NB4 (cell line): ENCODE results near the gene LYRM1.

Source experiments
- DNase-seq: peaks from one replicate; pipeline ENCODE4 v3.0.0; 2010; ENCODE audit warnings: low read depth
- H3K4me3 ChIP-seq: one replicate; pipeline ENCODE4 v1.5.1; 2011; ENCODE audit warnings: mild to moderate bottlenecking, low read depth, low read length, moderate library complexity
- MYC ChIP-seq: IDR thresholded peaks from 2 replicates; pipeline ENCODE4 v1.6.1; 2011; ENCODE audit warnings: low read depth, low read length
- POLR2A ChIP-seq: IDR thresholded peaks from 2 replicates; pipeline ENCODE4 v1.6.1; 2011; ENCODE audit warnings: mild to moderate bottlenecking; ENCODE audit not compliant: insufficient read length; ENCODE audit errors: extremely low read depth
- TF ChIP-seq, protein P1 (sequence below): IDR thresholded peaks from one replicate; pipeline ENCODE4 v1.5.1; 2012; ENCODE audit warnings: low read depth, low read length
- TF ChIP-seq, protein P2 (sequence below): IDR thresholded peaks from 2 replicates; pipeline ENCODE4 v1.6.1; 2011; ENCODE audit warnings: low read depth, low read length

LYRM1 gene

DNA sequence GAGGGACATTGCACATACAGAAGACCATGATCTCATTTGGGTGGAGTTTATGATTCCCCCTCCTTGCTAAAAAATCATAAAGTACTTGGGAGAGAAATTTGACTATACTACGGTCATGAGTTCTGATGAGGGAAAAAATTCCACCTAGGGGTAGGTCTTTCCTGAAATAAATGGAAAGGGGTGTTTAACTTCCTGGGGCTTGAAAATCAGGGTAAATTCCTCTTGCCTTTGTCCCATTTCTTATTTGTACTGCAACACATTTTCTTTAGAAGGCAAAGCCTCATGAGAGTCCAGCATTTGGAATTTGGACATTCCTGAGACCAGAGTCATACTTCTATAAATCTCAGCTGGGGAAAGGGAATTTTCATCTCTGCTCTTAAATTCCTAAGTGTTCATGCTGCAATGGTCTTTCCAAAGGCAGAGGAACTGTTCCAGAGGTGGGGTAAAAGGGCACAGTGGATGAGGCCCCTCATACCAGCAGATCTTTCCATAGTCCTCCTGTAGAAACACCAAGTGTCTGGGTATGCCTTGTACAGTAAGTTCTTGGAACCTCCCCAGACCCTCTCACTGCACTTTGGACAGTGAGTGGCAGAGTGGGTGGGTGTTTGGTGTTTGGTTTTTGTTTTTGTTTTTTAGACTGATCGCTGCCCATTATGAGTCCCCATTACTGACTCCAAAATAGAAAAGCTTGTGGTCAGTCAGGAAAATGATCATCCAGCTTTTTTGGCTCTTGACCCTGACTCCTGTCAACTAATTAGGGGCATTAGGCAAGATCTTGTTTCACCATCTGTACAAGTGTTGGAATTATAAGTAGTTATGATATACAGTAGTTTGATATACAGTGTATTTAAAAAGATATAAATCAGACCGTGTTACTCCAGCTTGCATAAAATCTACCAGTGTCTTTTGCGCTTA lies 6.0 kb downstream of the LYRM1 start:
- no peak for DNase-seq
- TF ChIP-seq POLR2A: no peak
- no peak for TF ChIP-seq MYC
- TF ChIP-seq, protein P1, sequence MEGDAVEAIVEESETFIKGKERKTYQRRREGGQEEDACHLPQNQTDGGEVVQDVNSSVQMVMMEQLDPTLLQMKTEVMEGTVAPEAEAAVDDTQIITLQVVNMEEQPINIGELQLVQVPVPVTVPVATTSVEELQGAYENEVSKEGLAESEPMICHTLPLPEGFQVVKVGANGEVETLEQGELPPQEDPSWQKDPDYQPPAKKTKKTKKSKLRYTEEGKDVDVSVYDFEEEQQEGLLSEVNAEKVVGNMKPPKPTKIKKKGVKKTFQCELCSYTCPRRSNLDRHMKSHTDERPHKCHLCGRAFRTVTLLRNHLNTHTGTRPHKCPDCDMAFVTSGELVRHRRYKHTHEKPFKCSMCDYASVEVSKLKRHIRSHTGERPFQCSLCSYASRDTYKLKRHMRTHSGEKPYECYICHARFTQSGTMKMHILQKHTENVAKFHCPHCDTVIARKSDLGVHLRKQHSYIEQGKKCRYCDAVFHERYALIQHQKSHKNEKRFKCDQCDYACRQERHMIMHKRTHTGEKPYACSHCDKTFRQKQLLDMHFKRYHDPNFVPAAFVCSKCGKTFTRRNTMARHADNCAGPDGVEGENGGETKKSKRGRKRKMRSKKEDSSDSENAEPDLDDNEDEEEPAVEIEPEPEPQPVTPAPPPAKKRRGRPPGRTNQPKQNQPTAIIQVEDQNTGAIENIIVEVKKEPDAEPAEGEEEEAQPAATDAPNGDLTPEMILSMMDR: no peak
- TF ChIP-seq, protein P2, sequence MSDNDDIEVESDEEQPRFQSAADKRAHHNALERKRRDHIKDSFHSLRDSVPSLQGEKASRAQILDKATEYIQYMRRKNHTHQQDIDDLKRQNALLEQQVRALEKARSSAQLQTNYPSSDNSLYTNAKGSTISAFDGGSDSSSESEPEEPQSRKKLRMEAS: no peak

DNA sequence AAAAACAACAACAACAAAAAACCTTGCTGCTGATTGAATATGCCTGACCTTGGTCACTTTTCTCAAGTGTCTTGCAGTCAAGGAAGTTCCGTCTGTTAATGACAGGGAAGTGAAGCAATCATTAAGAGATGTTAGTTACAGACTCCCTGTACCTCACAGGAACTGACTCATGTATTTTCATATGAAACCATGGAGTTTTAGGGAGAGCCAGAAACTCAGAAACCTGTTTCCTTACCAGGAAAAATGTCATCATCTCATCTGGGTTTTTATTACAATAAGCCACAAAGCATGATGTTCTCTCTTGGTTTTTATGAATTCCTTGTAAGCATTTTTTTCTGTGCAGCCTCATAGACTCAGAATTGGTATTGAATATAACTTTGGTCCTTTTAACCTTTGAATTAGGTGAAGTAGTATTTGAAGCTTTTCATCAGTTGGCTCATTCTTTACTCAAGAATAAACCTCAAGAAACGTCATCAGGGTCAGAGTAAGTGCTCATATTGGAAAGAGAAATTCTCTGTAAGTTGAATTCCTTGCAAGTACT lies 10.3 kb downstream of the LYRM1 start:
- H3K4me3 ChIP-seq: peak overlapping the region; percentile 7
- DNase-seq: peak; percentile 92
- TF ChIP-seq, protein P1: no peak
- TF ChIP-seq MYC (no peak), POLR2A (no peak)
- TF ChIP-seq, protein P2: no peak

More for the DNA sequence above, 6.0 kb downstream of the LYRM1 start:
- no peak overlapping the region for H3K4me3 ChIP-seq

DNA sequence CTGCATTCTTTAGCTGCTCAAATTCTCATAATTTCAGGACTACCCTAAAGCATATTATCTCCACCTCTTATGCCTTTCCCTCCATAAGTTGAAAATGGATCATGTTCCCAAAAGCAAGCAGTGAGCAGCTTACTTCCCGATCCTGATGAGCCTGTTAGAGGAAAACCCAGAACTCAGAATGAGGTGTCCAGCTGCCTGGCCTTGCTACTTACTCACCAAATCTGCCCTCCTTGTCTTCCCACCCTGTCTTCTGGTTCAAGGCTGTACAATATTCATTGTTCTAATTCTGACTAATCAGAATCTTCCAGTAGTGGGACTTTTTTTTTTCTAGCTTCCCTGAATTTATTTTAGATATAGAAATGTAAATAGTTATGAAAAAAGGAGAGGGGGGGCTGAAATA lies 10.8 kb downstream of the LYRM1 start:
- DNase-seq: no peak
- TF ChIP-seq, protein P1: no peak
- TF ChIP-seq POLR2A (no peak), MYC (no peak)
- TF ChIP-seq, protein P2: no peak
- H3K4me3 ChIP-seq: peak overlapping the region; percentile 7

DNA sequence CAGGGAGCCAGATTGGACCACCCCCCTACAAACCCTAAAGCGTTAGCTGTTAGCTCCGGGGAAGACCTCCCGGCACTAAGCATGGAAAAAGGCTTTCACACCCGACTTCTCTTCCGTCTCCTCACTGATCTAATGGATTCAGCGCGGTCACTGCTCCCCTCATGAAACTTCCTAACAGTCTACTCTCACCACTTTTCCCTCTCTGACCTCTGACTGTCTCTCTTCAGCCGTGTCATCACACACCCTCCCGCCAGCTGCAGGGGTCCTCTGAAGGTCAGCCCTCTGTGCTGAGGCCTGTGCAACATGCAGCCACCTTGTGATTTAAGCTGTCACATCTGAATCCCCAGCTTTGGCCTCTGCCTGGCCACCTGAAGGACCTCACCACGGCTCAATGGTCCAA lies 15.7 kb downstream of the LYRM1 start:
- no peak overlapping the region for H3K4me3 ChIP-seq
- DNase-seq: peak; percentile 36
- TF ChIP-seq, protein P2: no peak
- TF ChIP-seq, protein P1: no peak
- TF ChIP-seq POLR2A (no peak), MYC (no peak)

DNA sequence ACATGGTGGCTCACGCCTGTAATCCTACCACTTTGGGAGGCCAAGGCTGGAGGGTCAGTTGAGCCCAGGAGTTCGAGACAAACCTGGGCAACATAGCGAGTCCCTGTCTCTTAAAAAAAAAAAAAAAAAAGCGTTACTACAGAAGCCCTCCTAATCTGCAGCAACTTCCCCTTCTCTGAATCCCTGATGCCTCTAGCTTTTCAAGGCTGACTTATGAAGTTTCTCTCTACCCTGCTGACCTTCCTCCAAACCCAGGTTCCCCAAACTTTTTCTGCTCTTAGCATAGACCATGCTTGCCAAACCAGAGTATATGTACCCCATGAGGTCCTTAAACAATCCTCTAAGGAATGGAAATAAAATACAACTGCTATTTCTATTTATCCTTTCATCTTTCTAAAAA lies 16.4 kb downstream of the LYRM1 start:
- H3K4me3 ChIP-seq: no peak overlapping the region
- TF ChIP-seq, protein P2: no peak
- TF ChIP-seq POLR2A: no peak
- TF ChIP-seq, protein P1: no peak
- no peak for TF ChIP-seq MYC
- peak; percentile 80 for DNase-seq
